HG03103 (cell line): ENCODE data around the gene PACS1.
A peak's percentile ranks its signal among the peaks of the same experiment; 100 is the strongest.
"Not testable (repeated sequence)": the region's sequence is repeated elsewhere in the genome, so short reads cannot be mapped to it uniquely, and the experiment has no call there.

ENCODE experiments used
- ATAC-seq: cut with Tn5 transposase; IDR thresholded peaks from one replicate; pipeline ENCODE4 v1.9.1; 2021; ENCODE audit warnings: low read depth; ENCODE audit not compliant: unreplicated experiment

Gene PACS1

GRCh38 chr11:66069715-66070603 lies at the start of gene PACS1:
PACS1 (plus strand) TSS chr11:66070272; CDS start chr11:66070487, 215 bp downstream.
- peak; percentile 38 for ATAC-seq

- no peak for ATAC-seq
Measured at GRCh38 chr11:66020618-66021357, 49.3 kb upstream of the PACS1 start.

GRCh38 chr11:66022401-66023185 lies 47.5 kb upstream of the PACS1 start:
- ATAC-seq, result no peak

- not testable (repeated sequence) for ATAC-seq
Measured at GRCh38 chr11:66023186-66023440, 47.0 kb upstream of the PACS1 start.

- ATAC-seq, result no peak
Measured at GRCh38 chr11:66026017-66026529, 44.0 kb upstream of the PACS1 start, which contains the start of gene CATSPER1. CATSPER1 (minus strand) TSS chr11:66026479; CDS start chr11:66026379, 100 bp downstream.

- ATAC-seq, result no peak
Measured at GRCh38 chr11:66032957-66033735, 36.9 kb upstream of the PACS1 start.

GRCh38 chr11:66035653-66036333 lies 34.3 kb upstream of the PACS1 start:
- ATAC-seq, result no peak

- no peak for ATAC-seq
Measured at GRCh38 chr11:66036334-66036710, 33.8 kb upstream of the PACS1 start.

GRCh38 chr11:66037327-66037726 lies 32.7 kb upstream of the PACS1 start:
- ATAC-seq, result no peak

GRCh38 chr11:66039765-66040164 lies 30.3 kb upstream of the PACS1 start:
- no peak for ATAC-seq

GRCh38 chr11:66042227-66042995 lies 27.7 kb upstream of the PACS1 start:
- no peak for ATAC-seq

- no peak for ATAC-seq
Measured at GRCh38 chr11:66042996-66043906, 26.8 kb upstream of the PACS1 start.

- ATAC-seq, result no peak
Measured at GRCh38 chr11:66044757-66045156, 25.3 kb upstream of the PACS1 start.

- no peak for ATAC-seq
Measured at GRCh38 chr11:66045177-66045639, 24.9 kb upstream of the PACS1 start.

- ATAC-seq, result no peak
Measured at GRCh38 chr11:66046901-66047300, 23.2 kb upstream of the PACS1 start.

- ATAC-seq, result no peak
Measured at GRCh38 chr11:66047541-66048365, 22.3 kb upstream of the PACS1 start.
